Right lung (tissue), 5 donors: ENCODE results near the gene MYOM3. TPM values are rescaled to one million over a fixed set of nuclear protein-coding genes. Genes with fewer than 3 reads are reported as not detected.

Source experiments
- DNase-seq, 2 donors: peaks; one replicate each; pipeline ENCODE4 v3.0.0-alpha.2; 2013
- polyA plus RNA-seq, 5 donors: library from polyadenylated mRNA; unstranded; fragments of 120-200 nt; gene quantifications; one replicate each; pipeline versions ENCODE4 v1.2.1 to v1.2.3, GENCODE V29; 2013; ENCODE audit warnings: inconsistent platforms in 1 of 5, low replicate concordance in 1 of 5; ENCODE audit not compliant: insufficient read length in 5 of 5, insufficient read depth in 1 of 5

MYOM3 gene
- polyA plus RNA-seq, 5 donors, result 0.03 to 17.1 (median 0.34) TPM

GRCh38 chr1:24139222-24139489, 27.2 kb upstream of the MYOM3 start:
- DNase-seq, result no peak

GRCh38 chr1:24138476-24139221, 26.7 kb upstream of the MYOM3 start:
- no peak for DNase-seq

- DNase-seq, result no peak
Observed at GRCh38 chr1:24136956-24137539, 25.1 kb upstream of the MYOM3 start.

GRCh38 chr1:24134376-24134775, 22.4 kb upstream of the MYOM3 start:
- DNase-seq, result no peak

DNA sequence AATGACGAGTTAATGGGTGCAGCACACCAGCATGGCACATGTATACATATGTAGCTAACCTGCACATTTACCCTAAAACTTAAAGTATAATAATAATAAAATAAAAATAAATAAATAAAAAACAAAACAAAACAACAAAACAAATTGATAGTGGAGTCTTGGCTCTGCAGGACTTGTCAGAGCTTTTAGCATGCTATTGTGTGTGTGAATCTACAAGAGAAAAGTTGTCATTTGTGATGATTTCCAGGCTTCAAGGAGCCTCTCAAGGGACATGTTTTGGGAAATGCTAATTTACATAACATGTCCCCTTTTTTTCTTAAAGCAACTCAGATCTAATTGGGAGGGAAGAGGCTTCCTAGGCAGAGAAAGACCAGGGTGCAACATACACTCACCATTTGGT, 21.9 kb upstream of the MYOM3 start:
- DNase-seq, result no peak

DNA sequence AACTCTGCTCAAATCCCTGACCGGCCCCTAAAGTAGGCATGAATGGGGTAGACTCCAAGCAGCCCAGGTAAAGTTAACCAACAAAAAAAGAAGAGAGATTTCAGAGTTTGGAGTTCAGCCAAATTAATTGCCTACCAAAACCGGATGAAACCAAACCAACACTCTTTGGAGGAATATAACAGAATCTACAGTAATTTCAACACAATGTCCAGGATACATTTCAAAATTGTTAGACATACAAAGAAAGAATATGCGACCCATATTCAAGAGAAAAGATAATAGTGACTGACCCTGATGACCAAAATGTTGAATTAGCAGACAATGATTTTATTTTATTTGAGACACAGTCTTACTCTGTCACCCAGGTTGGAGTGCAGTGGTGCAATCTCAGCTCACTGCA, 18.4 kb upstream of the MYOM3 start:
- no peak for DNase-seq

- no peak for DNase-seq
Observed at GRCh38 chr1:24127801-24128363, 15.9 kb upstream of the MYOM3 start.

DNA sequence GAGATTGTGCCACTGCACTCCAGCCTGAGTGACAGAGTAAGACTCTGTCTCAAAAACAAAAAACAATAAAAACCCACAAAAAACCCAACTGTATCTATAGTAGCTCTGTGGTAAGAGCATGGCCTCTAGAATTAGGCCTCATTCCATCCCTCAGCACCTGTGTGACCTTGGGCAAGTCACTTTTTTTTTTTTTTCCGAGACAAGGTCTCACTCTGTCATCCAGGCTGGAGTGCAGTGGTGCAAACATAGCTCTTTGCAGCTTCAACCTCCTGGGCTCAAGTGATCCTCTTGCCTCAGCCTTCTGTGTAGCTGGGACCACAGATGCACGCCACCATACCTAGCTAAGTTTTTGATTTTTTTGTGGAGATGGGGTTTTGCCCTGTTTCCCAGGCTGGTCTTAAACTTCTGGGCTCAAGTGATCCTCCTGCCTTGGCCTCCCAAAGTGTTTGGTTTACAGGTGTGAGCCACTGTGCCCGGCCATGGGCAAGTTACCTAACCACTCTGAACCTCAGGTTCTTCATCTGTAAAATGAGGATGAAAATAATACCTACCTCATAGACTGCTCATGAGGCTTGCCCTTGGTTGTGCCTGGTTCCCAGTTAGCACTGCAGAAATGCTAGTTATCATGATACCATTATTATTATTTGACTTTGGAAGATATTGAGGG, 15.3 kb upstream of the MYOM3 start:
- no peak for DNase-seq

GRCh38 chr1:24126672-24127023, 14.7 kb upstream of the MYOM3 start:
- no peak for DNase-seq

GRCh38 chr1:24126018-24126671, 14.2 kb upstream of the MYOM3 start:
- DNase-seq, result no peak

DNA sequence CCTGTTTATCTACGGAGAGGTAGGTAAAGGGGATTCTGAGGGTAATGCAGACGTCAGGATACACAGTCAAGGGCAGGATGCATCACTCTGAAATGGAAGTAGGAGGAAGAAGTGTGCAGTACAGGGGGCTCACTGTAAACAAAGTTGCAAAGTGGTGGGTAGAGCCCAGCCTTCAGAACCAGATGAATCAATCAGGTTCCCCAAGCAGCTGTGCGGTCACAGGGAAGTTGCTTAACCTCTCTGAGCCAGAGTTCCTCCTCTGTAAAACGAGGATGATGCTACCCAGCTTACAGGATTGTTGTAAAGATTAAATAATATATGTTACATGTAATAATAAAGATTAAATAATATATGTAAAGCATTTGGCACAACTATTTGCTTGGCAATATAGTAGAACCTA, 13.5 kb upstream of the MYOM3 start:
- no peak for DNase-seq

DNA sequence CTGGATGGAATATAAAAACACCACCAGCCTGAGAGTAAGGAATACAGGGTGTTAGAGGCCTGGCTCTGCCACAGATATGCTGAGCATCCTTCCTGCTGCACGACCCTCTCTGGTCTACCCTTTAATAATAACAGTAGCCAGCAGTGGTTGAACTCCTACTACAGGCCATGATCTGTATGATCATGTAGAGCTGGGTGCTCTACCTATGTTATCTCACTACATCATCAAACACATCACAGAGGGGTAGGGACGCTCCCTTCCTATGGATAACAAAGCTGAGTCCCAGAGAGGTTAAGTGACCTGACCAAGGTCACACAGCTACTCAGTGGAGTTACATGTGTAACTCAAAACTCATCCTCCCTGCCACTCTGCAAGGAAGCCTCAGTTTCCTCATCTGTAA, 13.0 kb upstream of the MYOM3 start:
- DNase-seq, result no peak

DNA sequence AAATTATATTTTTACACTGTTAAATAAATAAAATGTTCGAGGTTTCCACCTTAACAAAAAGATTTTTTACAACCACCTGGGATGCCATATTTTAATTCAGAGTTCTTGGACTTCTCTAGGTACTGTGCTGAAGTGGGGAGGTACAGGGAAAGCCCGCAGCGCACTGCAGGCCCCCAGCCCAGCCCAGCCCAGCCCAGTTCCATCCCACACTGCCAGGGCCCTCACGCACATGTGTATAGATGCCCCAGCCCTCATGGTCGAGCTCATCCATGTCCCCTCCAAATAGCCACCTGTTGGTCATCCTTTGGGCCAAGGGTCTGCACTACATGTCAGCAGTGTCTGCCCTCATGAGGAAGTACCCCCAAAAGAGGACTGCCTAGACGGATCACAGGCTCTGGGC, 11.7 kb upstream of the MYOM3 start:
- DNase-seq, result no peak

DNA sequence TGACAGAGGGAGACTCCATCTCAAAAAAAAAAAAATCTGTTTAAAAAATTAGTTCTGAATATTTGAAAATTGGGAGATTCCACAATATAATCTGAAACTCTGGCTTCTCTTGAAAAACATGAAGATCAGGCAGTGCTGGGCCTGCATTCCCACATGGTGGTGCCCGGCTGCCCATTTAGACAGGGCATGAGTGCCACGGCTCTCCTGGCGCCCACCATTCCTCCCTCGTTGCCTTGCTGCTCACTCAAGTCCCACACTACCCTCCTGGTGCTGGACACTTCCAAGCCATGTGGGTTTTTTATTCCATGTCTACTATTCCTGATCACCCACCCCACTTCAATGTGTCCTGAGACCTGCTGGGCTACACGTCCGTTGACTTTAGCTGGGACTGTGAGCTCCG, 10.8 kb upstream of the MYOM3 start:
- no peak for DNase-seq

GRCh38 chr1:24121406-24121805, 9.5 kb upstream of the MYOM3 start:
- no peak for DNase-seq

DNA sequence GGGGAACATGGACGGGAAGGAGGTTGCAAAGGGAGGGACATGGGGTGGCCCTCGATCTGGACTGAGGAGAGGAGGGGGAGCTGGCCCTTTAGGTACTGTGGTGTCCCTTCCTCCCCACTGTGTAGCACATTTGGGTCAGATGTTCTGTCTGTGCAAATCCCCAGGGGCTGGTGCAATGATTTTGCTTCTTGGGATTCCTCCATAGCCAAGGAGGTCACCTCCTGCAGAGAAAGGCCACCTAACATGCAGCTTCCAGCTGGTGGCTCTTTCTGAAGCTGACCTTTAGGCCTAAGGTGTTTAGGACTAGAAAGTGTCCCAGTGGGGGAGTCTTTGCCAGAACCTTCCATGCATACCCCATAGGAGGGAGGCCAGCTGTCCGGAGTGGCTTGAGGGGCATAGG, 9.0 kb upstream of the MYOM3 start:
- DNase-seq, result no peak

GRCh38 chr1:24119859-24120756, 8.2 kb upstream of the MYOM3 start:
- DNase-seq, result no peak

DNA sequence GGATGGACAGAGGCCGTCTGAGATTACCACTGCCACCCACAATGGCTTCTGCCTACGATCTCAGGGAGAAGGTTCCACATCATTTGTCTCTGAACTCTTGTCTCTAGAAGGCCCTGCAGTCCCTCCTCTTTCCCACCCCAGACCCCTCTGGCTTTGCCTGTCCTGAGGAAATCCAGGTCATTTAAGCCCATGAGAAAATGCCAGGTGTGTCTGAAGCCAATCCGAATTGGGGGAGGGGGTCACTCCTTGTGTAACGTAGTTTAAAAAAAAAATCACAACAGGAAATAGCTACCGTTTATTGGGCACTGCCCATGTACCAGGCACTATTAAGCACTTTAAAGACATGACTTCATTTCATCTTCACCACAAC, 7.5 kb upstream of the MYOM3 start:
- DNase-seq, result no peak

DNA sequence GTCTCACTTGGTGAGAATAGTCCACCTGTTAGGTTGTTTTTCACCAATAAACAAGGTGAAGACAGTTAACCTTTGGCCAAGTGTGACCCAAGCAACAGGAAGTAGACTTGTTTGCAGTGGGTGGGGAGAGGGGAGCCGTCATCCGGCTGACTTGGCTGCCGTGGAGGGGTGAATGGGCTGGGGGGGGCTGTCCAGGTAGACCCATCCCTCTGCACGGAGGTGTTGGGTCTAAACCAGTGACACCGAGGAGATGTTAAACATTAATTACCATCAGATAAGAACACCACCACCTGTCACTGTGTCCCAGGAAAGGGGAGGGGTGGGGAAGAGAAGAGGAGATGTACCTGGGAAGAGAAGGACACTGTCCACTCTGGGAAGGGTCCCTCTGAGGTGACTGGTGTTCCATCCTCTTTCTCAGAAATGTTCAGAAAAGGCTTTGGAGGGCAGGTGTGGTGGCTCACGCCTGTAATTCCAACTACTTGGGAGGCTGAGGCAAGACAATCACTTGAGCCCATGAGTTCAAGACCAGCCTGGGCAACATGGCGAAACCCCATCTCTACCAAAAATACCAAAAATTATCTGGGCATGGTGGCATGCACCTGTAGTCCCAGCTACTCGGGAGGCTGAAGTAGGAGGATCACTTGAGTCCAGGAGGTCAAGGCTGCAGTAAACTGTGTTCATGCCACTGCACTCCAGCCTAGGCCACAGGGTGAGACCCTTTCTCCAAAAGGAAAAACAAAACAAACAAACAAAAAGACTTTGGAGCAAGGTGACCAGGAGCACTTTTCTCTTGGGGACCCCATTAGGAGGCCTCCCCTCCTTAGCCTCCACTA, 6.7 kb upstream of the MYOM3 start:
- DNase-seq, result no peak

DNA sequence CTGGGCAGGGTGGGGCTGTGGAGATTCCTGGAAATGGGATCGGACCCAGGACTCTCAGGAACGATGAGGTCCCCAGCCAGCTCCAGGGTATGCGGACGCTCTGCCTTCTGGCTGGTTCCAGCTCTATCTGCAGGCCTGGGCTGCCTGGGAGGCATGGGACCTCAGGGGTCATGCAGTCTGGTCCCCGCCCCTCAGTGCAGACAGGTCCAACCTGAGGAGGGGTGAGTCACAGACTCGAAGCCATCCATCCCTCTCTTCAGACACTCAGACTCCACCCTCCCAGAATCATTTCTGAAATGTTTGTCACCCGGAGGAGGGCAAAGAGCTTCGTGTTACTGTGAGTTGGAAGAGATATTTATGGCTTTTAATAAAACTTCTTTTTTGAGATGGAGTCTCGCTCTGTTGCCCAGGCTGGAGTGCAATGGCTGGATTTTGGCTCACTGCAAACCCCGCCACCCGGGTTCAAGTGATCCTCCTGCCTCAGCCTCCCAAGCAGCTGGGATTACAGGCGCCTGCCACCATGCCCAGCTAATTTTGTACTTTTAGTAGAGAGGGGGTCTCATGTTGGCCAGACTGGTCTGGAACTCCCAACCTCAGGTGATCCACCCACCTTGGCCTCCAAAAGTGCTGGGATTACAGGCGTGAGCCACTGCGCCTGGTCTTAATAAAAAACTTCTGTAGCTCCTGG, 5.9 kb upstream of the MYOM3 start:
- no peak for DNase-seq
